Endothelial cell of umbilical vein (primary cell): ENCODE results near the gene CHL1. TPM values are rescaled to one million over a fixed set of nuclear protein-coding genes. Genes with fewer than 3 reads are reported as not detected.

Experiments
- BruUV-seq: library from RNA; stranded (reverse); fragments of 400-500 nt; replicated peaks from 2 replicates; lab custom pipeline; 2021; lab: Mats Ljungman, UMichigan
- CTCF ChIA-PET: fragments of 300-600, 350-600 bp; sonication (Branson Sonifier 250); formaldehyde crosslinking; loops from one replicate; lab custom pipeline; 2021; ENCODE audit warnings: antibody characterized with exemption, inconsistent platforms; lab: Charles Lee
- POLR2A ChIA-PET: fragments of 300-600, 350-600 bp; sonication (Branson Sonifier 250); formaldehyde crosslinking; loops from one replicate; lab custom pipeline; 2021; ENCODE audit warnings: antibody characterized with exemption, inconsistent platforms; lab: Charles Lee
- DNase-seq: peaks from one replicate; pipeline ENCODE4 v3.0.0-alpha.2; 2011; ENCODE audit warnings: low read depth, low spot score
- FAIRE-seq: peaks from 2 replicates; lab custom pipeline; 2011; peaks lifted over from hg19 to GRCh38; lab: Jason Lieb, UNC
- H2AFZ ChIP-seq: 2 replicates; pipeline ENCODE4 v1.6.0; 2012; ENCODE audit warnings: low read depth, low read length, control low read depth, inconsistent platforms
- H3K27ac ChIP-seq: 2 replicates; pipeline ENCODE4 v1.5.1; 2011; ENCODE audit warnings: low read depth, mild to moderate bottlenecking, control low read depth, low read length, moderate library complexity; ENCODE audit not compliant: insufficient read depth
- H3K27me3 ChIP-seq, 2 experiments: 2 replicates each; pipeline versions ENCODE4 v1.6.0 to v1.6.1; 2011; ENCODE audit warnings: low read length in 2 of 2, mixed read lengths in 1 of 2; ENCODE audit not compliant: control insufficient read depth in 2 of 2, insufficient read depth in 2 of 2
- H3K36me3 ChIP-seq, 2 experiments: 2 replicates in 1 of 2; 3 replicates in 1 of 2; pipeline ENCODE4 v1.5.1; 2011; ENCODE audit warnings: low read length in 2 of 2, mild to moderate bottlenecking in 1 of 2, moderate library complexity in 1 of 2; ENCODE audit not compliant: control insufficient read depth in 2 of 2, insufficient read depth in 2 of 2; ENCODE audit errors: extremely low read depth in 1 of 2
- H3K4me1 ChIP-seq: 3 replicates; pipeline ENCODE4 v1.5.1; 2011; ENCODE audit warnings: mild to moderate bottlenecking, low read length; ENCODE audit not compliant: control insufficient read depth, insufficient read depth; ENCODE audit errors: extremely low read depth
- H3K4me2 ChIP-seq: 2 replicates; pipeline ENCODE4 v1.6.1; 2011; ENCODE audit warnings: low read length, control low read depth, mixed read lengths; ENCODE audit not compliant: insufficient read depth
- H3K4me3 ChIP-seq, 3 experiments: fragments of 200-600 bp in 1 of 3; sonication (generic), shearing (Covaris generic) in 1 of 3; replicated peaks in 1 of 3; 2 replicates each; pipeline ENCODE4 v1.5.1; 2011 to 2016; ENCODE audit warnings: control low read depth in 3 of 3, low read length in 3 of 3, mild to moderate bottlenecking in 2 of 3, inconsistent platforms in 1 of 3, low read depth in 1 of 3, moderate library complexity in 1 of 3; ENCODE audit not compliant: insufficient read depth in 1 of 3
- H3K79me2 ChIP-seq: 2 replicates; pipeline ENCODE4 v1.6.0; 2012; ENCODE audit warnings: low read length, inconsistent platforms; ENCODE audit not compliant: control insufficient read depth, insufficient read depth
- H3K9ac ChIP-seq: replicated peaks from 2 replicates; pipeline ENCODE3; 2011; ENCODE audit warnings: low read length, control low read depth; ENCODE audit not compliant: insufficient read depth; ENCODE audit errors: extremely low read depth
- H3K9me1 ChIP-seq: replicated peaks from 3 replicates; pipeline ENCODE4 v1.6.0; 2011; ENCODE audit warnings: mild to moderate bottlenecking, low read length; ENCODE audit not compliant: control insufficient read depth, insufficient read depth; ENCODE audit errors: extremely low read depth
- H3K9me3 ChIP-seq: replicated peaks from 2 replicates; pipeline ENCODE4 v1.5.1; 2012; ENCODE audit warnings: low read length, inconsistent platforms; ENCODE audit not compliant: control insufficient read depth, insufficient read depth
- H4K20me1 ChIP-seq: replicated peaks from 2 replicates; pipeline ENCODE3; 2011; ENCODE audit warnings: mild to moderate bottlenecking, low read length; ENCODE audit not compliant: control insufficient read depth, insufficient read depth; ENCODE audit errors: extremely low read depth
- CTCF ChIP-seq, 2 donors: IDR thresholded peaks; 1 replicate in 1 of 2; 2 replicates in 1 of 2; pipeline ENCODE4 v1.5.1; 2011; ENCODE audit warnings: low read length in 2 of 2, mild to moderate bottlenecking in 2 of 2, moderate library complexity in 2 of 2, control low read depth in 1 of 2, inconsistent platforms in 1 of 2, low read depth in 1 of 2; ENCODE audit not compliant: insufficient read depth in 1 of 2; ENCODE audit errors: extremely low read depth in 1 of 2
- EZH2 ChIP-seq: IDR thresholded peaks from 2 replicates; pipeline ENCODE4 v1.6.1; 2012; ENCODE audit warnings: borderline replicate concordance, low read depth, mild to moderate bottlenecking, moderate library complexity, low read length, inconsistent platforms; ENCODE audit not compliant: severe bottlenecking
- FOS ChIP-seq: IDR thresholded peaks from 2 replicates; pipeline ENCODE4 v1.6.1; 2011; ENCODE audit warnings: mild to moderate bottlenecking, low read length, moderate library complexity, borderline replicate concordance; ENCODE audit not compliant: insufficient read depth
- GATA2 ChIP-seq: IDR thresholded peaks from 2 replicates; pipeline ENCODE4 v1.7.0; 2011; ENCODE audit warnings: low read depth, mild to moderate bottlenecking, moderate library complexity, mixed read lengths, low read length; ENCODE audit not compliant: insufficient read length, insufficient read depth
- JUN ChIP-seq: IDR thresholded peaks from 2 replicates; pipeline ENCODE4 v1.6.1; 2011; ENCODE audit warnings: borderline replicate concordance, low read depth; ENCODE audit not compliant: insufficient read length, insufficient read depth
- MAX ChIP-seq: IDR thresholded peaks from 2 replicates; pipeline ENCODE4 v1.6.1; 2011; ENCODE audit not compliant: insufficient read depth, insufficient read length
- MYC ChIP-seq: IDR thresholded peaks from one replicate; pipeline ENCODE4 v1.6.1; 2011; ENCODE audit warnings: mild to moderate bottlenecking, low read depth, low read length
- POLR2A ChIP-seq: IDR thresholded peaks from 2 replicates; pipeline ENCODE4 v1.6.1; 2012; ENCODE audit warnings: low read depth, mild to moderate bottlenecking, control low read depth, low read length
- POLR2AphosphoS5 ChIP-seq: IDR thresholded peaks from 2 replicates; pipeline ENCODE4 v1.6.1; 2012; ENCODE audit warnings: low read depth, mild to moderate bottlenecking, control low read depth, low read length, moderate library complexity; ENCODE audit not compliant: insufficient read depth
- dilution Hi-C: fragments of 300-500 bp; cut with MboI; formaldehyde crosslinking; loops from one replicate; pipeline ENCODE4 v1.15.0; 2019; ENCODE audit warnings: low sequenced_read_pairs; ENCODE audit not compliant: extremely low pct_ligation_motif_present
- intact Hi-C: fragments of 100-400 bp; cut with micrococcal nuclease; formaldehyde crosslinking; loops from one replicate; pipeline ENCODE4 v1.10.0; 2022
- polyA plus RNA-seq, 4 experiments: library from polyadenylated mRNA; depleted of rRNA in 3 of 4; stranded (reverse) in 3 of 4; unstranded in 1 of 4; fragments of >200 nt; gene quantifications; 2 replicates each; pipeline versions ENCODE4 v1.2.1 to v1.2.3, GENCODE V29; 2011 to 2012; ENCODE audit warnings: missing spikeins in 1 of 4
- total RNA-seq: library from RNA; stranded (reverse); gene quantifications from 2 replicates; pipeline ENCODE4 v1.2.3, GENCODE V29; 2021

The CHL1 gene
- total and polyA plus RNA-seq, 2 donors (not counting 3 experiments of a cell fraction or from before 2014, with no cell fraction given): not detected

GRCh38 chr3:325495-325894 lies 128.9 kb downstream of the CHL1 start:
- POLR2A ChIA-PET: no interaction called here
- CTCF ChIA-PET: no interaction called here
- H3K4me1 ChIP-seq: no peaks in the 10 kb centered on the region
- H3K27ac ChIP-seq: no peak overlapping the region
- dilution Hi-C loops: no loop called here
- no peaks in the 10 kb centered on the region for H3K36me3 ChIP-seq
- BruUV-seq: no TSS peak
- H3K4me2 ChIP-seq: no peak overlapping the region
- H3K27me3 ChIP-seq: no peaks in the 10 kb centered on the region
- H2AFZ ChIP-seq: no peak overlapping the region
- TF ChIP-seq POLR2A (no peak), EZH2 (no peak), POLR2AphosphoS5 (no peak), CTCF (IDR thresholded peaks at IDR 0.05; ENCODE audit: extremely low read depth in 1 of 2, insufficient read depth in 1 of 2, low read depth in 1 of 2, low read length in 2 of 2) (no peak), MYC (no peak), FOS (no peak), JUN (no peak), MAX (no peak), GATA2 (no peak)
- no peaks in the 10 kb centered on the region for H4K20me1 ChIP-seq
- H3K9me3 ChIP-seq: no peaks in the 10 kb centered on the region
- no peak overlapping the region for H3K9ac ChIP-seq
- no peak for DNase-seq
- no peaks in the 10 kb centered on the region for H3K9me1 ChIP-seq
- no peak for FAIRE-seq
- no peak overlapping the region for H3K4me3 ChIP-seq
- no peaks in the 10 kb centered on the region for H3K79me2 ChIP-seq
- intact Hi-C loops: no loop called here
